ENCODE data around the gene ANAPC4.

DNA sequence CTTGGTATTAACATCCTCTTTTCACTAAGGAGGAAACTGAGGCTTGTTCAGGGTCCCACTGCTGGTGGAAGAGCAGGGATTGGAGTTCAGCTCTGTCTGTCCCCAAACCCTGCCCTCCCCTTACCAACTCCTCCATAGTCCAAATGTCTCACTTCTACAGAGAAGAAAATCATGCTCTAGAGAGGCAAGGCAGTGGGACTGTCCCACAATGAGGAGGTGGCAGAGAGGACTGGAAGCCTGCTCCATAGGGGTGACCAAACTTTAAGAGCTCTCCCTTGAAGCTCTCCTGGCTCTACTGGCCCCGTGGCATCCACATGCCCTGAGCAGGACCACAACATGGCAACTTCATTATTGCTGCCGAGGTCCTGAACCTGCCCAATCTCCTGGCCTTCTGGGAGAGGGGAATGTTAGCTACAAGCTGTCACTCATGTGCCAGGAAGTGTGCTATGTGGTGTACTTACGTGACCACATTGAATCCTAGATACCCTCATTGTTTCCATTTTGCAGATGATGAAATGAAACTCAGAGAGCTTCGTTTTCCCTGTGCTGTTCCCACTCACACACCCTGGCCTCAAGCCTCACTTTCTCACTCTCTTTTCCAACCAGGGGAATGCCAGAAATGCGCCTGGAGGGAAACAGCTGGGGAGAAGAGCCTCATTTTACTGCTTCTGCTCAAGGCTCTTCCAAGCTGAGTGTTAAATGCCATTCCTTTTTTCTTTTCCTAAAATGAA lies 71.5 kb downstream of the ANAPC4 start:
- TF ChIP-seq RFX5 (IDR thresholded peaks at IDR 0.05; ENCODE audit: borderline replicate concordance, low read depth, low read length) = no peak
- TF ChIP-seq, protein P1, sequence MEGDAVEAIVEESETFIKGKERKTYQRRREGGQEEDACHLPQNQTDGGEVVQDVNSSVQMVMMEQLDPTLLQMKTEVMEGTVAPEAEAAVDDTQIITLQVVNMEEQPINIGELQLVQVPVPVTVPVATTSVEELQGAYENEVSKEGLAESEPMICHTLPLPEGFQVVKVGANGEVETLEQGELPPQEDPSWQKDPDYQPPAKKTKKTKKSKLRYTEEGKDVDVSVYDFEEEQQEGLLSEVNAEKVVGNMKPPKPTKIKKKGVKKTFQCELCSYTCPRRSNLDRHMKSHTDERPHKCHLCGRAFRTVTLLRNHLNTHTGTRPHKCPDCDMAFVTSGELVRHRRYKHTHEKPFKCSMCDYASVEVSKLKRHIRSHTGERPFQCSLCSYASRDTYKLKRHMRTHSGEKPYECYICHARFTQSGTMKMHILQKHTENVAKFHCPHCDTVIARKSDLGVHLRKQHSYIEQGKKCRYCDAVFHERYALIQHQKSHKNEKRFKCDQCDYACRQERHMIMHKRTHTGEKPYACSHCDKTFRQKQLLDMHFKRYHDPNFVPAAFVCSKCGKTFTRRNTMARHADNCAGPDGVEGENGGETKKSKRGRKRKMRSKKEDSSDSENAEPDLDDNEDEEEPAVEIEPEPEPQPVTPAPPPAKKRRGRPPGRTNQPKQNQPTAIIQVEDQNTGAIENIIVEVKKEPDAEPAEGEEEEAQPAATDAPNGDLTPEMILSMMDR (IDR thresholded peaks at IDR 0.05; ENCODE audit: control extremely low read depth in 1 of 3, insufficient read depth in 1 of 3, low read depth in 1 of 3, low read length in 3 of 3) = no peak
- no peak for TF ChIP-seq YY1 (IDR thresholded peaks at IDR 0.05; ENCODE audit: low read depth, low read length)
- TF ChIP-seq EZH2 (IDR thresholded peaks at IDR 0.05; ENCODE audit: low read depth, low read length, severe bottlenecking) = no peak
- no peak for TF ChIP-seq CREB1 (IDR thresholded peaks at IDR 0.05)
- TF ChIP-seq POLR2A (IDR thresholded peaks at IDR 0.05; ENCODE audit: control extremely low read depth in 1 of 2, low read depth in 2 of 2, low read length in 2 of 2) = no peak
- TF ChIP-seq JUN (IDR thresholded peaks at IDR 0.05; ENCODE audit: low read depth, low read length) = no peak
- no peak for TF ChIP-seq SIN3A (conservative IDR thresholded peaks at IDR 0.05 in 1 of 2, IDR thresholded peaks at IDR 0.05 in 1 of 2; ENCODE audit: low read depth in 1 of 2, low read length in 2 of 2)
- no peak for TF ChIP-seq POLR2AphosphoS5 (IDR thresholded peaks at IDR 0.05; ENCODE audit: low read depth, low read length)
- TF ChIP-seq, protein P2, sequence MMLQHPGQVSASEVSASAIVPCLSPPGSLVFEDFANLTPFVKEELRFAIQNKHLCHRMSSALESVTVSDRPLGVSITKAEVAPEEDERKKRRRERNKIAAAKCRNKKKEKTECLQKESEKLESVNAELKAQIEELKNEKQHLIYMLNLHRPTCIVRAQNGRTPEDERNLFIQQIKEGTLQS (IDR thresholded peaks at IDR 0.05; ENCODE audit: insufficient read depth, low read depth, low read length) = no peak
- TF ChIP-seq ZNF274 (IDR thresholded peaks at IDR 0.05; ENCODE audit: borderline replicate concordance, extremely low read depth, low read length) = no peak
- TF ChIP-seq RXRA (IDR thresholded peaks at IDR 0.05; ENCODE audit: insufficient read depth, low read depth, low read length) = no peak
- no peak for TF ChIP-seq SP1 (IDR thresholded peaks at IDR 0.05; ENCODE audit: low read depth, low read length)

Measured in H1 (cell line).